GM23248 (cell line): ENCODE measurements around the gene B3GAT3.

Experiments
- EZH2 ChIP-seq: fragments of 200-600 bp; sonication (generic); IDR thresholded peaks from 2 replicates; pipeline ENCODE4 v1.6.1; 2018; ENCODE audit warnings: antibody characterized with exemption, mild to moderate bottlenecking; ENCODE audit not compliant: insufficient read depth, poor library complexity, severe bottlenecking
- EZH2phosphoT487 ChIP-seq: fragments of 200-600 bp; sonication (generic); IDR thresholded peaks from 2 replicates; pipeline ENCODE4 v1.6.1; 2018; ENCODE audit warnings: antibody characterized with exemption, moderate library complexity, mild to moderate bottlenecking, low read depth; ENCODE audit not compliant: insufficient read depth

DNA sequence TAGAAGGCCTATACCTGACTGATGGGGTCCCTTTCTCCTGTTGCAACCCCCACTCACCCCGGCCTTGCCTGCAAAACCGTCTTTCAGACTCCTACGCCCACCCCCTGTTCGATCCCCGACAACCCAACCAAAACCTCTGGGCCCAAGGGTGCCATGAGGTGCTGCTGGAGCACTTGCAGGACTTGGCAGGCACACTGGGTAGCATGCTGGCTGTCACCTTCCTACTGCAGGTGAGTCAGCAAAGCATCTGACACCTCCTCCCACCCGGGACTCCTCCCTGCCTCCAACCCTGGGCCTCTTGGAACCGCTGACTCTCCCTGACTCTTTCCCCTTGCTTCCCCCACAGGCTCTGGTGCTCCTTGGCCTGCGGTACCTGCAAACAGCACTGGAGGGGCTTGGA is 7.5 kb downstream of the B3GAT3 start:
- TF ChIP-seq EZH2phosphoT487, result no peak
- no peak for TF ChIP-seq EZH2
